Measurements from ENCODE around the gene FANCB.

FANCB gene

GRCh38 chrX:14832151-14832550 is 40.7 kb downstream of the FANCB start:
- no peak for DNase-seq

- no peak for DNase-seq
These were observed 43.2 kb downstream of the FANCB start for GRCh38 chrX:14829643-14830042.

GRCh38 chrX:14826319-14826718 is 46.5 kb downstream of the FANCB start:
- DNase-seq, result no peak

GRCh38 chrX:14825851-14826250 is 47.0 kb downstream of the FANCB start:
- DNase-seq, result no peak

- no peak for DNase-seq
These were observed 53.1 kb downstream of the FANCB start for GRCh38 chrX:14819769-14820168.

- DNase-seq, result no peak
These were observed 55.3 kb downstream of the FANCB start for GRCh38 chrX:14817571-14817970.

GRCh38 chrX:14802943-14803710 is 69.7 kb downstream of the FANCB start:
- no peak for DNase-seq

- no peak for DNase-seq
These were observed 71.7 kb downstream of the FANCB start for GRCh38 chrX:14801136-14801535.

- no peak for DNase-seq
These were observed 74.0 kb downstream of the FANCB start for GRCh38 chrX:14798805-14799397.
